Caco-2 (cell line): Measurements from ENCODE around the gene GPR87. TPM values are rescaled to one million over a fixed set of nuclear protein-coding genes. Genes with fewer than 3 reads are reported as not detected.
A peak's percentile ranks its signal among the peaks of the same experiment; 100 is the strongest.

Source experiments
- BruUV-seq: library from RNA; stranded (reverse); fragments of 400-500 nt; replicated peaks from 2 replicates; lab custom pipeline; 2021; lab: Mats Ljungman, UMichigan
- CTCF ChIA-PET: fragments of 300-600 bp; sonication (Branson Sonifier 250); formaldehyde crosslinking; loops from one replicate; lab custom pipeline; 2022; ENCODE audit warnings: antibody characterized with exemption; lab: Charles Lee
- POLR2A ChIA-PET: fragments of 300-600 bp; sonication (Branson Sonifier 250); formaldehyde crosslinking; loops from one replicate; lab custom pipeline; 2022; ENCODE audit warnings: antibody characterized with exemption; lab: Charles Lee
- DNase-seq, 2 experiments: peaks; one replicate each; pipeline versions ENCODE4 v3.0.0 to v3.0.0-alpha.2; 2020 to 2022
- H3K27me3 ChIP-seq: replicated peaks from 2 replicates; pipeline ENCODE4 v1.6.0; 2011; ENCODE audit warnings: low read length; ENCODE audit not compliant: control insufficient read depth, insufficient read depth
- H3K36me3 ChIP-seq: 2 replicates; pipeline ENCODE4 v1.5.1; 2011; ENCODE audit warnings: low read length; ENCODE audit not compliant: control insufficient read depth, insufficient read depth
- H3K4me1 ChIP-seq: fragments of 250-450 bp; sonication (Bioruptor Pico); 2 replicates; pipeline ENCODE4 v1.5.1; 2020; ENCODE audit warnings: mild to moderate bottlenecking
- H3K4me3 ChIP-seq: 2 replicates; pipeline ENCODE4 v1.5.1; 2011; ENCODE audit warnings: low read depth, mild to moderate bottlenecking, control low read depth, low read length
- H3K9me3 ChIP-seq: fragments of 250-450 bp; sonication (Bioruptor Pico); 2 replicates; pipeline ENCODE4 v1.5.1; 2020; ENCODE audit warnings: mild to moderate bottlenecking, moderate library complexity
- H3K27ac Mint-ChIP-seq: one replicate; pipeline ENCODE4 v1.8.0; 2022; ENCODE audit warnings: mixed read lengths; ENCODE audit not compliant: unreplicated experiment
- H3K27me3 Mint-ChIP-seq: one replicate; pipeline ENCODE4 v1.8.0; 2022; ENCODE audit warnings: mixed read lengths; ENCODE audit not compliant: insufficient read depth, unreplicated experiment
- H3K36me3 Mint-ChIP-seq: one replicate; pipeline ENCODE4 v1.8.0; 2022; ENCODE audit warnings: mild to moderate bottlenecking, mixed read lengths; ENCODE audit not compliant: insufficient read depth, unreplicated experiment
- H3K4me1 Mint-ChIP-seq: one replicate; pipeline ENCODE4 v1.8.0; 2022; ENCODE audit warnings: low read depth, mixed read lengths; ENCODE audit not compliant: unreplicated experiment
- H3K4me3 Mint-ChIP-seq: one replicate; pipeline ENCODE4 v1.8.0; 2022; ENCODE audit warnings: mild to moderate bottlenecking, moderate library complexity, mixed read lengths; ENCODE audit not compliant: unreplicated experiment
- H3K9me3 Mint-ChIP-seq: one replicate; pipeline ENCODE4 v1.8.0; 2022; ENCODE audit warnings: mixed read lengths; ENCODE audit not compliant: unreplicated experiment
- CTCF ChIP-seq, 2 experiments: fragments of 200-600 bp in 1 of 2; IDR thresholded peaks; 1 replicate in 1 of 2; 2 replicates in 1 of 2; pipeline versions ENCODE4 v1.5.1 to v1.8.0; 2011 to 2022; ENCODE audit warnings: antibody characterized with exemption in 1 of 2, control low read depth in 1 of 2, inconsistent platforms in 1 of 2, low read depth in 1 of 2, low read length in 1 of 2, mild to moderate bottlenecking in 1 of 2, moderate library complexity in 1 of 2; ENCODE audit not compliant: insufficient read depth in 1 of 2, severe bottlenecking in 1 of 2, unreplicated experiment in 1 of 2
- intact Hi-C: fragments of 100-400 bp; cut with micrococcal nuclease; formaldehyde crosslinking; loops from one replicate; pipeline ENCODE4 v1.10.0; 2022; ENCODE audit not compliant: unreplicated experiment
- total RNA-seq: library from RNA; stranded (reverse); gene quantifications from 2 replicates; pipeline ENCODE4 v1.2.3, GENCODE V29; 2022

Gene GPR87
- total RNA-seq, 1 experiment from 2014 or later, result 0.18 TPM

DNA sequence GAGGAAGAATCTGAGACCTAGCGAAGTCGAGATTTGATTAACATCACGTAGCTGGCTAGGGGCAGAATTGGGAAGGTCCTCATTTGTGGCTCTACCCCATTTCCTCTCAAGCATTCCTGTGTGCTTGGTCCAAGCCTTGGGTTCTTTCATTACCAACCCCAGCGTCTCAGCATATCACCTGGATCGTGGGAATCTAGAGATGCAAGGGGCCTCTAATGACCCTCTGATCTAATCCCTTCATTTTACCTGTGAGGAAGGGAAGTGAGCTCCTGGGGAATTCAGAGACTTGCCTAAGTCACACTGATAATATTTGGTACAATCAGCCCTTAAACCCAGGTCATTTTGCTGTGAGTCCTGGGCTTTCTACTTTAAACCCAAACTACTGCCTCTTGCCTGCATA is 2.0 kb downstream of the GPR87 start:
- CTCF ChIA-PET, result no interaction called here
- TF ChIP-seq CTCF (IDR thresholded peaks at IDR 0.05; ENCODE audit: insufficient read depth in 1 of 2, low read depth in 1 of 2, low read length in 1 of 2, severe bottlenecking in 1 of 2, unreplicated experiment in 1 of 2), result no peak
- intact Hi-C loops, result no loop called here
- no peaks in the 10 kb centered on the region for H3K36me3 ChIP-seq
- H3K27ac Mint-ChIP-seq, result peak overlapping the region; percentile 46
- H3K27me3 ChIP-seq, result no peaks in the 10 kb centered on the region
- BruUV-seq, result no TSS peak
- peaks cover 12% of the 10 kb centered on the region for H3K4me1 Mint-ChIP-seq
- H3K36me3 Mint-ChIP-seq, result no peaks in the 10 kb centered on the region
- H3K4me3 Mint-ChIP-seq, result no peak overlapping the region
- no peaks in the 10 kb centered on the region for H3K4me1 ChIP-seq
- POLR2A ChIA-PET, result no interaction called here
- no peak overlapping the region for H3K4me3 ChIP-seq
- H3K27me3 Mint-ChIP-seq, result no peaks in the 10 kb centered on the region
- no peaks in the 10 kb centered on the region for H3K9me3 ChIP-seq
- DNase-seq, result no peak
- H3K9me3 Mint-ChIP-seq, result no peaks in the 10 kb centered on the region

- H3K27me3 Mint-ChIP-seq, result no peaks in the 10 kb centered on the region
- Histone ChIP-seq H3K9me3 (no peaks in the 10 kb centered on the region), H3K36me3 (no peaks in the 10 kb centered on the region), H3K4me3 (no peak overlapping the region), H3K27me3 (no peaks in the 10 kb centered on the region), H3K4me1 (no peaks in the 10 kb centered on the region)
- no peak for TF ChIP-seq CTCF (IDR thresholded peaks at IDR 0.05; ENCODE audit: insufficient read depth in 1 of 2, low read depth in 1 of 2, low read length in 1 of 2, severe bottlenecking in 1 of 2, unreplicated experiment in 1 of 2)
- CTCF ChIA-PET, result no interaction called here
- BruUV-seq, result no TSS peak
- no peak overlapping the region for H3K27ac Mint-ChIP-seq
- H3K4me1 Mint-ChIP-seq, result peaks cover 12% of the 10 kb centered on the region
- H3K36me3 Mint-ChIP-seq, result no peaks in the 10 kb centered on the region
- H3K9me3 Mint-ChIP-seq, result no peaks in the 10 kb centered on the region
- POLR2A ChIA-PET, result no interaction called here
- no peak for DNase-seq
- no peak overlapping the region for H3K4me3 Mint-ChIP-seq
- intact Hi-C loops, result no loop called here
Measured at GRCh38 chr3:151314137-151314536, 2.5 kb downstream of the GPR87 start.

DNA sequence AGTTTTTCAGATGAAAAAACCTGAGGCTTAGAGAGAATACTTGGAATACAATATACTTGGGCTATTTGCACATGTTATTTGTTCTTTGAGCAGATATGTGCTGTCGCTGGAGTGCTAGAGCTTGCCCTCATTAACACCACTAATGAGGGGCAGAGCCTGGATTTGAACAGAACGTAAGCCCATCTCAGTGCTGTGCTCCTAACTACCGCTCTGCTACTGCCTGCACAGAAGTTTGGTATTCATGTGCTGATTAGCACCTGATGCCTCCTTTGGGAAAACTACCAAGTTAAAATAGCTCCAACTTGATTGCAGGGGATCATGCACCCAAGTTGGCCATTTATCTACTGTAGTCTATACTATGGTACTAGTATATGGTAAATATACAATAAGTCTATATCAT is 3.6 kb downstream of the GPR87 start:
- DNase-seq, result no peak
- CTCF ChIA-PET, result no interaction called here
- intact Hi-C loops, result no loop called here
- Histone ChIP-seq H3K4me1 (no peaks in the 10 kb centered on the region), H3K27me3 (no peaks in the 10 kb centered on the region), H3K4me3 (no peak overlapping the region), H3K9me3 (no peaks in the 10 kb centered on the region), H3K36me3 (no peaks in the 10 kb centered on the region)
- H3K36me3 Mint-ChIP-seq, result no peaks in the 10 kb centered on the region
- no TSS peak for BruUV-seq
- H3K27me3 Mint-ChIP-seq, result no peaks in the 10 kb centered on the region
- no peak overlapping the region for H3K27ac Mint-ChIP-seq
- H3K4me1 Mint-ChIP-seq, result peaks cover 12% of the 10 kb centered on the region
- no peaks in the 10 kb centered on the region for H3K9me3 Mint-ChIP-seq
- no peak for TF ChIP-seq CTCF (IDR thresholded peaks at IDR 0.05; ENCODE audit: insufficient read depth in 1 of 2, low read depth in 1 of 2, low read length in 1 of 2, severe bottlenecking in 1 of 2, unreplicated experiment in 1 of 2)
- H3K4me3 Mint-ChIP-seq, result no peak overlapping the region
- POLR2A ChIA-PET, result no interaction called here
